K562 (cell line): ENCODE results near the gene ELL3. TPM values are rescaled to one million over a fixed set of nuclear protein-coding genes. Genes with fewer than 3 reads are reported as not detected.

ENCODE experiments used
- ATF1 ChIP-seq, 2 experiments: fragments of 450-650 bp in 1 of 2; IDR thresholded peaks; 2 replicates each; pipeline ENCODE4 v1.6.1; 2016; ENCODE audit warnings: missing compliant biosample characterization in 1 of 2, missing genetic modification characterization in 1 of 2
- EP400 ChIP-seq: fragments of 450-650 bp; IDR thresholded peaks from 2 replicates; pipeline ENCODE4 v1.6.1; 2017; ENCODE audit warnings: antibody characterized with exemption, mild to moderate bottlenecking, moderate library complexity
- FOXA3 ChIP-seq, 2 experiments: fragments of 450-650 bp in 1 of 2; sonication (generic) in 1 of 2; formaldehyde crosslinking; IDR thresholded peaks in 1 of 2; conservative IDR thresholded peaks in 1 of 2; 2 replicates each; pipeline versions ENCODE4 v1.4.0 to v1.8.0; 2020 to 2022; ENCODE audit warnings: mild to moderate bottlenecking in 2 of 2, missing genetic modification reagents in 1 of 2
- FOXK1 ChIP-seq: sonication (generic); formaldehyde crosslinking; IDR thresholded peaks from 2 replicates; pipeline ENCODE4 v1.8.0; 2022; ENCODE audit warnings: missing genetic modification reagents, mild to moderate bottlenecking, borderline replicate concordance
- GATAD2A ChIP-seq: fragments of 450-650 bp; IDR thresholded peaks from 2 replicates; pipeline ENCODE4 v1.6.1; 2017
- HDAC1 ChIP-seq, 2 experiments: fragments of 450-650 bp; IDR thresholded peaks; 2 replicates each; pipeline ENCODE4 v1.6.1; 2016 to 2017; ENCODE audit warnings: inconsistent platforms in 1 of 2, mild to moderate bottlenecking in 1 of 2, moderate library complexity in 1 of 2
- MECOM ChIP-seq: fragments of 250-450 bp; sonication (Bioruptor Pico); IDR thresholded peaks from 2 replicates; pipeline ENCODE4 v1.8.0; 2022; ENCODE audit warnings: inconsistent platforms
- NR2C1 ChIP-seq, 2 experiments: fragments of 450-650 bp; IDR thresholded peaks; 2 replicates each; pipeline ENCODE4 v1.6.1; 2017; ENCODE audit warnings: mild to moderate bottlenecking in 2 of 2, antibody characterized with exemption in 1 of 2, inconsistent platforms in 1 of 2, missing compliant biosample characterization in 1 of 2, missing genetic modification characterization in 1 of 2
- PYGO2 ChIP-seq: fragments of 450-650 bp; IDR thresholded peaks from 2 replicates; pipeline ENCODE4 v1.6.1; 2016; ENCODE audit warnings: mild to moderate bottlenecking, missing genetic modification characterization, moderate library complexity, missing compliant biosample characterization
- SAFB2 ChIP-seq: fragments of 200-400 bp; formaldehyde crosslinking; IDR thresholded peaks from 2 replicates; pipeline ENCODE4 v1.6.1; 2018; ENCODE audit warnings: borderline replicate concordance, low read length, low read depth, moderate library complexity; ENCODE audit not compliant: severe bottlenecking
- SAP30 ChIP-seq: fragments of 200-600 bp; sonication (generic); IDR thresholded peaks from 2 replicates; pipeline ENCODE4 v1.6.1; 2012; ENCODE audit warnings: borderline replicate concordance, low read depth, mild to moderate bottlenecking, moderate library complexity, low read length, control low read depth, inconsistent platforms; ENCODE audit not compliant: insufficient read depth, poor library complexity, severe bottlenecking
- TBP ChIP-seq: optimal IDR thresholded peaks from 2 replicates; pipeline ENCODE3; 2011; ENCODE audit warnings: low read depth, low read length, improper control_type of control experiment
- TSC22D4 ChIP-seq: fragments of 450-650 bp; IDR thresholded peaks from 2 replicates; pipeline ENCODE4 v1.6.1; 2016; ENCODE audit warnings: missing genetic modification characterization, missing biosample characterization, control low read depth
- ZNF184 ChIP-seq: sonication (generic); formaldehyde crosslinking; IDR thresholded peaks from 2 replicates; pipeline ENCODE4 v1.5.0; 2020; ENCODE audit warnings: missing genetic modification reagents
- ZNF239 ChIP-seq: fragments of 250-450 bp; sonication (Bioruptor Pico); IDR thresholded peaks from 2 replicates; pipeline ENCODE4 v1.4.0; 2020; ENCODE audit warnings: mild to moderate bottlenecking
- ZNF41 ChIP-seq: fragments of 250-450 bp; sonication (Bioruptor Pico); conservative IDR thresholded peaks from 2 replicates; pipeline ENCODE4 v1.4.0; 2020; ENCODE audit warnings: mild to moderate bottlenecking
- ZNF639 ChIP-seq, 2 experiments: fragments of 200-800 bp in 1 of 2; sonication (Bioruptor generic) in 1 of 2; sonication (generic) in 1 of 2; formaldehyde crosslinking in 1 of 2; IDR thresholded peaks in 1 of 2; conservative IDR thresholded peaks in 1 of 2; 2 replicates each; pipeline versions ENCODE4 v1.5.0 to v1.6.1; 2016 to 2020; ENCODE audit warnings: missing compliant biosample characterization in 1 of 2, missing genetic modification characterization in 1 of 2, missing genetic modification reagents in 1 of 2
- ZNF76 ChIP-seq: fragments of 250-450 bp; sonication (Bioruptor Pico); IDR thresholded peaks from 2 replicates; pipeline ENCODE4 v1.4.0; 2020; ENCODE audit warnings: mild to moderate bottlenecking, moderate library complexity, borderline replicate concordance
- polyA plus RNA-seq, 8 experiments: library from polyadenylated mRNA; depleted of rRNA in 4 of 8; stranded (reverse) in 5 of 8; unstranded in 3 of 8; fragments of >200 nt; fragmentation: Nextera tagmentation in 2 of 8; fragmentation: Illumina TruSeq in 1 of 8; extraction: Ambion mirVana in 2 of 8; extraction: Trizol in 1 of 8; gene quantifications; 2 replicates each; pipeline versions ENCODE4 v1.2.1 to v1.2.3, GENCODE V29; 2011 to 2014; ENCODE audit warnings: inconsistent platforms in 1 of 8, missing spikeins in 1 of 8
- total RNA-seq, 7 experiments: library from RNA; depleted of rRNA in 6 of 7; stranded (reverse); fragments of >200 nt in 6 of 7; fragmentation: Illumina TruSeq in 2 of 7; extraction: Trizol in 2 of 7; gene quantifications; 2 replicates each; pipeline versions ENCODE4 v1.2.1 to v1.2.3, GENCODE V29; 2011 to 2021; ENCODE audit warnings: low replicate concordance in 1 of 7
- TF ChIP-seq, protein P1 (sequence below), 2 experiments: fragments of 450-650 bp; IDR thresholded peaks; 2 replicates each; pipeline ENCODE4 v1.6.1; 2018; ENCODE audit warnings: mild to moderate bottlenecking in 2 of 2, low read depth in 1 of 2; ENCODE audit not compliant: partially characterized antibody in 2 of 2
- TF ChIP-seq, protein P2 (sequence below): fragments of 250-450 bp; sonication (Bioruptor Pico); IDR thresholded peaks from 2 replicates; pipeline ENCODE4 v1.8.0; 2021; ENCODE audit warnings: borderline replicate concordance, mild to moderate bottlenecking, moderate library complexity; ENCODE audit not compliant: poor library complexity, severe bottlenecking

Gene ELL3
- total and polyA plus RNA-seq, 9 of the 15 experiments (the other 6 are each of a cell fraction or from before 2014, with no cell fraction given) = 0.80 to 5.2 (median 2.6) TPM

GRCh38 chr15:43824302-43825246 lies 47.8 kb upstream of the ELL3 start, which contains the start of gene MFAP1 (continued):
- TF ChIP-seq EP400 (peak; percentile 88), NR2C1 (IDR thresholded peaks at IDR 0.05) (no peak), NR2C1 (tag; IDR thresholded peaks at IDR 0.05) (0 out of 2 replicates have a peak, but pooled peaks have one; percentile 25), ZNF184 (CRISPR knock-in tag) (no peak), ZNF41 (CRISPR knock-in tag) (no peak), HDAC1 (IDR thresholded peaks at IDR 0.05) (peak in 1 of 2 experiments; percentile 93; a peak in 2 of 4 replicates), SAFB2 (no peak), FOXA3 (CRISPR knock-in tag; conservative IDR thresholded peaks at IDR 0.05 in 1 of 2, IDR thresholded peaks at IDR 0.05 in 1 of 2) (no peak), TSC22D4 (no peak), SAP30 (peak; percentile 80), ZNF239 (CRISPR knock-in tag) (no peak), ZNF76 (CRISPR knock-in tag) (peak; percentile 98), ATF1 (CRISPR knock-in tag; IDR thresholded peaks at IDR 0.05) (no peak), ATF1 (tag; IDR thresholded peaks at IDR 0.05) (peak; percentile 96), TBP (peak; percentile 94), GATAD2A (no peak), ZNF639 (CRISPR knock-in tag; conservative IDR thresholded peaks at IDR 0.05 in 1 of 2, IDR thresholded peaks at IDR 0.05 in 1 of 2) (peak in 1 of 2 experiments; percentile 68; a peak in 2 of 4 replicates), PYGO2 (tag) (no peak), MECOM (CRISPR knock-in tag) (no peak), FOXK1 (CRISPR knock-in tag) (no peak)
- TF ChIP-seq, protein P1, sequence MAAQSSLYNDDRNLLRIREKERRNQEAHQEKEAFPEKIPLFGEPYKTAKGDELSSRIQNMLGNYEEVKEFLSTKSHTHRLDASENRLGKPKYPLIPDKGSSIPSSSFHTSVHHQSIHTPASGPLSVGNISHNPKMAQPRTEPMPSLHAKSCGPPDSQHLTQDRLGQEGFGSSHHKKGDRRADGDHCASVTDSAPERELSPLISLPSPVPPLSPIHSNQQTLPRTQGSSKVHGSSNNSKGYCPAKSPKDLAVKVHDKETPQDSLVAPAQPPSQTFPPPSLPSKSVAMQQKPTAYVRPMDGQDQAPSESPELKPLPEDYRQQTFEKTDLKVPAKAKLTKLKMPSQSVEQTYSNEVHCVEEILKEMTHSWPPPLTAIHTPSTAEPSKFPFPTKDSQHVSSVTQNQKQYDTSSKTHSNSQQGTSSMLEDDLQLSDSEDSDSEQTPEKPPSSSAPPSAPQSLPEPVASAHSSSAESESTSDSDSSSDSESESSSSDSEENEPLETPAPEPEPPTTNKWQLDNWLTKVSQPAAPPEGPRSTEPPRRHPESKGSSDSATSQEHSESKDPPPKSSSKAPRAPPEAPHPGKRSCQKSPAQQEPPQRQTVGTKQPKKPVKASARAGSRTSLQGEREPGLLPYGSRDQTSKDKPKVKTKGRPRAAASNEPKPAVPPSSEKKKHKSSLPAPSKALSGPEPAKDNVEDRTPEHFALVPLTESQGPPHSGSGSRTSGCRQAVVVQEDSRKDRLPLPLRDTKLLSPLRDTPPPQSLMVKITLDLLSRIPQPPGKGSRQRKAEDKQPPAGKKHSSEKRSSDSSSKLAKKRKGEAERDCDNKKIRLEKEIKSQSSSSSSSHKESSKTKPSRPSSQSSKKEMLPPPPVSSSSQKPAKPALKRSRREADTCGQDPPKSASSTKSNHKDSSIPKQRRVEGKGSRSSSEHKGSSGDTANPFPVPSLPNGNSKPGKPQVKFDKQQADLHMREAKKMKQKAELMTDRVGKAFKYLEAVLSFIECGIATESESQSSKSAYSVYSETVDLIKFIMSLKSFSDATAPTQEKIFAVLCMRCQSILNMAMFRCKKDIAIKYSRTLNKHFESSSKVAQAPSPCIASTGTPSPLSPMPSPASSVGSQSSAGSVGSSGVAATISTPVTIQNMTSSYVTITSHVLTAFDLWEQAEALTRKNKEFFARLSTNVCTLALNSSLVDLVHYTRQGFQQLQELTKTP (IDR thresholded peaks at IDR 0.05; ENCODE audit: low read depth in 1 of 2, partially characterized antibody in 2 of 2) = peak; percentile 28 to 81
- TF ChIP-seq, protein P2, sequence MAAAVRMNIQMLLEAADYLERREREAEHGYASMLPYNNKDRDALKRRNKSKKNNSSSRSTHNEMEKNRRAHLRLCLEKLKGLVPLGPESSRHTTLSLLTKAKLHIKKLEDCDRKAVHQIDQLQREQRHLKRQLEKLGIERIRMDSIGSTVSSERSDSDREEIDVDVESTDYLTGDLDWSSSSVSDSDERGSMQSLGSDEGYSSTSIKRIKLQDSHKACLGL = no peak
